HG03066 (cell line): ENCODE results near the gene ASIC5.
"Not testable (repeated sequence)": the region's sequence is repeated elsewhere in the genome, so short reads cannot be mapped to it uniquely, and the experiment has no call there.

Source experiments
- ATAC-seq: cut with Tn5 transposase; IDR thresholded peaks from one replicate; pipeline ENCODE4 v1.9.1; 2021; ENCODE audit warnings: low read depth; ENCODE audit not compliant: unreplicated experiment

Gene ASIC5

DNA sequence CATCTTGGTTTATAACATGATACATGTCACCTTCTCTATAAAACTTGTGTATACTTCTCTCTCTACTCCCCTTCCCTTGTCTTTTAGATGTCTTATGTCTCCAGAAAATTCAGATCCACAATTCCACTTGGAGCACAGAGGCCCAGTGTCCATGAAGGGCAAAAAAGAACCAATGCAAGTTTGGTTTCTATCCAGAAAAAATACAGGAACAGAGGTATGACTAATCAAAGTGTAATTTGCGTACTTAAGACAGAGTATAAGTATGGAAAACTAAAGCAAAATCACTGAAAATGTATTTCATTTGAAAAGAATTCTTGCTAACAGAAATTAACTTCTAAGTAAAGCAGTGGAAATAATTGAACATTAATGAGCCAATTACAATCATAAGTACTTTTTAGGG is 61.1 kb downstream of the ASIC5 start:
- ATAC-seq: no peak

DNA sequence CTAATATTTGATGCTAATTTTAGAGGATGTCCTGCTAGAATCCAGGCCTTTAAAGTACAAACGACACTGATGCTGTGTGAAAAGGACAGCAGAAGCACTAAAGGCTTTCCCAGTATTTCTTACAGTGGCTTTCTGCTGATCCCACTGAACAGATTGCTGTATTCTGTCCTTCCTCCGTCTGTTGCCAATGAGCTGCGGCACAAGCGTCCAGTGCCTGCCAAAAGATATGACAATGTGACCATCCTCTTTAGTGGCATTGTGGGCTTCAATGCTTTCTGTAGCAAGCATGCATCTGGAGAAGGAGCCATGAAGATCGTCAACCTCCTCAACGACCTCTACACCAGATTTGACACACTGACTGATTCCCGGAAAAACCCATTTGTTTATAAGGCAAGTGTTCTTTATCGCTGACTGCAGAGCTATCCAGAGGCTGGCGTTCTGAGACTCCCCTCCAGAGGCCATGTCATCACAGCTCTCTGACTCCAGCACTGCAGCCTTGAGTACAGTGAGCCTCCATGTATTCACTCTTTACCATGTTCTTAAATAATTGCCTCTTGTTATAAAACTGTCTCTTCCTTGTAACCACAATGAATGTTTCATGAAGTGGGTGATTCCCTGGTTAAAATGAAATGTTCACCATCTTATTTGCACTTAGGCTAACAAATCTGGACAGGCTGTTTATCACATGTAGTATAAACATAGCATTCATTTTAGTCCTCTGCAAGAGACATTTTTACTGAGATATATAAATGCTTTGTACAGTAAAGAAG is 63.7 kb downstream of the ASIC5 start:
- no peak for ATAC-seq

DNA sequence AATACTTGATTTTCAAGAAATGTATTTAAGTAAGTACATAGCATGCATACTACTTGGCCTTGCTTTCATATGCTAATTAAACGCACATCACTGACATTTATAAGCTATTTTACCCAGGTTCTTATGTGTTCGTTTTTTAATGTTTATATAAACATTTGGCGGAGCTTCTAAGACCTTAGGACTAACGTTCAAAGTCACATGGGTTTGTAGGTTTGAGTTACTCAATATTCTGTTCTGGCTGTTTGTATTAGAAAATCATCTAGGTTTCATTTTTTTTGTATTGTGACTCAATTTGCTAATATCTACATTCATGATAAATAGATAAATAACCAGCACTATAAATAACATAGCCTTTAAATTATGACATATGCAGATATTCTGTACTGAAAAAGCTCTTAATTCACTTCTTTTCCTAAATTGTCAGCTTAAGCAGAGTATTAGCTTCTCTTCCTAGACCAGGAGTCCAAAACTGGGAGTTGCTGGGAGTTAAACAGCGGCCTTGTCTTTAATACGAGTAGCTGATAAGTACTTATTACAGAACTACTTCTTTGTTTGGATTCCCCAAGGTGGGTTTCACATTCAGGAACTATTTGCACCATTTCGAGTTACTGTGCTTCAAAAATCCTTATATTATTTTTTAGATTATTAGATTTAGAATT is 65.3 kb downstream of the ASIC5 start:
- ATAC-seq: no peak

DNA sequence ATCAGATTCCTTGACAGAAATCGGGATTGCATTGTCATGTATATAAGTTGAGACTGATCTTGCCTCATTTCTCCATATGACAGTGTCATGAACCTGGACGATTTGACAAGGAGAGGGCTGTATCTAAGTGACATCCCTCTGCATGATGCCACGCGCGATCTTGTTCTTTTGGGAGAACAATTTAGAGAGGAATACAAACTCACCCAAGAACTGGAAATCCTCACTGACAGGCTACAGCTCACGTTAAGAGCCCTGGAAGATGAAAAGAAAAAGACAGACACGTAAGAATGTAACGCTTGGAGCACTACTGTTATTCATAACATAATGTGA is 66.3 kb downstream of the ASIC5 start:
- ATAC-seq: no peak

DNA sequence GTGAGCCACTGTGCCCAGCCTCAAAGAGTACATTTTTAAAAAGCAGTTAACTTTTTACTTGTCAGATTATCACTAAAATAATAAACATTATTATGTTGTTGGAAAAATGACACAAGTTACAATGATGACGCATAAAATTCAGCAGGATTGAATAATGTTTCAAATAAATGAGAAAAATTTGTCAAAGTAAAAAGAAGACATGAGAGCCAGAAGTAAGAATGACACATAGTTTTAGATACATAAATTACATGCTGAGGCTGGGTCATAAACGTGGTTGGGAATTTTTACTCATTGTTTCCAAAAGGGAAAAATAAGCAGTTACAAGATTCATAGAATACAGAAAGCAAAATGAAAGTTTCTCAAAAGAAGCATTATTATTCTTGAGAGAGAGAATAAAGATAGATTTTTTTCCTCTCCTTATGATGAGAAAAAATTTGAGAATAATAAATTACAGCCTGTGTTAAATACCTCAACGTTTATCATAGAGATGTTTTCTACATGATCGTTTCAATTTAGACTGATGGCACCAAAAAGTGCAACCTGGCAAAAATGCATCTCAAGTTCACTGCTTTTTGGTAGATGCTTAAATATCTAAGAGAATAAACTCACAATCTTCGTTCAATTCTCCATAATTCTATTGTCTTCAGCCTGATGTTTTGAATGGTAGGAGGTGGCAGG is 66.8 kb downstream of the ASIC5 start:
- no peak for ATAC-seq

DNA sequence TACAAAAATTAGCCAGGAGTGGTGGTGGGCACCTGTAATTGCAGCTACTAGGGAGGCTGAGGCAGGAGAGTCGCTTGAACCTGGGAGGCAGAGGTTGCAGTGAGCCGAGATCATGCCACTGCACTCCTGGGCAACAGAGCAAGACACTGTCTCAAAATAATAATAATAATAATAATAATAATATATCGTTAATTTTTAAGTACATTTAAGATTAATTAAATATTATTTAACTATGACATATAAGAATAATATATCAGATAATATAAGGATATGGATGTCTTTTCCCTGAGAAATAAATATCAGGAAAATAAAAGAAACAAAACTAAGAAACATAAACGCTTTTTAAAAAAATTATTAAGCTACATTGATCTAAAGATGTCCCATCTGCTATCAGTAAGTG is 68.5 kb downstream of the ASIC5 start:
- ATAC-seq: not testable (repeated sequence)

DNA sequence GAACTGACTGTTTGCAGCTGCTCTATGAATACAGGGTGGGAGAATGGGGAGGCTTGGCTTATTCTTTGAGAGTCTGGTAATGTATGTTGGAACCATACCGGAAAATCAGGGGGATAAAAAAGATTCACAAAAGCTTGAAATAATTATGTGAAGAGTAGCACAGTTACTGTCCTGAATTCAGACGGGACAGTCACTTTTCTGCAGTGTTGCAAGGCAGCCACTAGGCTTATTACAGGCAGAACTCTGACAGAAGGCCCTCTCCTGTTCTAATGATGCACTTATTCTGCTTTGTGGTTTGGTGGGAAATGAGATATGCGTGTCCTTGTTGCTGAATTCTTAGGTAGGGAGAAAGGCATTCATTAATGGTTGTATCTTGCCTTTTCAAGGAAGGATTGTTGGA is 70.1 kb downstream of the ASIC5 start:
- ATAC-seq: no peak

DNA sequence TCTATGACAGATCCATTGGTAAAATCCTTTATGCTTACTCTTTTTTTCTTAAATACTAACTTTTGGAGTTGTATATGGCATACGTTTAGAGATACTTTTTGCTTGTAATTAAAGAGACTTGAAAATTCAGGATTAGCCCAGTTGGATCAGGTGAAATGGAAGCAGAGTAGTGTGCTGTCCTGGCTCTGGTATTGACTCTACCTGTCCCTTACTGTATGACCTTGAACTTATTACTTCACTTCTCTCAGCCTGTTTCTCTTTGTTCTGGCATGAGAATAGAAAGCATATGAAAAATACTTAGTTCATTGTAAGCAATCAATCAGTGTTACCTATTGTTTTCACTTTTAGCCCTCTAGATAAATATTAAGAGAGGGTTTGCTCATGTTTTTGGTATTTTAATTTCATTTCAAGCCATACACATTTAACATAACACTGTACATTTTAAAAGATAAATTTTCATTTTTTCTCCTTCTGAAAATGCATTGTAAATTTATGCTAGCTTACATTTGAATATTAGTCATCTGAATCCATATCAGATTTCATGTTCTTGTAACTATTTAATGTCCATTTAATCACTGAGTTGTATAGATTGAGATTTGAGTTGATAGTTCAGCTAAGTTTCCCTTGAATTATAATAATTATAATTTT is 71.4 kb downstream of the ASIC5 start:
- no peak for ATAC-seq

DNA sequence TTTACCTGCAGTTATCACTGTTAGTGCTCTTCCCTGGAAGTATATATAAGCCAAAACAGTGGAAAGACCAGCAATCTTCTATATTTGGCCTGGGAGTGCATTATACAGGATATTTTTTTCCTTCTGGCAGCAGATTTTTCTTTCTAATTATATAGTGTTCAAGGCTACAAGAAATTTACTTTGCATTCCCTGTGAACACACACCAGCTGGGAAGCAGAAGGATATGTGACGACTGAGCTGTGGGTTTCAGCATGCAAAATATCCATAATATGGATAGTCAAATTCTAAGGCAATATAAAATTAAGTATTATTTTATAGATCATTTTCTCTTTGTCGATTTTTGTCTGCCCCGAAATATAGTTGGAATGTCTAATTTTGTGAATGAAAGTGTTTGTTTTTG is 76.1 kb downstream of the ASIC5 start:
- no peak for ATAC-seq

DNA sequence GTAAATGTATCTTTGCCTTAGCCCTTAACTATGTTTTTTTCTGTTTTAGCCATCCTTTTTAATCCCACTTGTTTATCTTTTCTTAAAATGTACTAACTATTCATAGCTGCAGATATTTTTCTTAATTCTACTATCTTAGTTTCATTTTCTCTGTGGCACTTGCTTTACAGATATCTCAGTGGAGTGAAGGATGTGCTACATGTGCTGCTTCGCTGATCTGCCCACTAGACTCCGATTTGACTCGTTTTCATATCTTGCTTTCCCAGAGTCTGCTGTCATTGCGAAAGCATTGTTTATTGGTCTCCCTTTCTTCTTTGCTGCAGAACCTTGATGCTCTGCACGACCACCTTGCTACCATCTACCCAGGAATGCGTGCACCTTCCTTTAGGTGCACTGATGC is 76.7 kb downstream of the ASIC5 start:
- no peak for ATAC-seq

DNA sequence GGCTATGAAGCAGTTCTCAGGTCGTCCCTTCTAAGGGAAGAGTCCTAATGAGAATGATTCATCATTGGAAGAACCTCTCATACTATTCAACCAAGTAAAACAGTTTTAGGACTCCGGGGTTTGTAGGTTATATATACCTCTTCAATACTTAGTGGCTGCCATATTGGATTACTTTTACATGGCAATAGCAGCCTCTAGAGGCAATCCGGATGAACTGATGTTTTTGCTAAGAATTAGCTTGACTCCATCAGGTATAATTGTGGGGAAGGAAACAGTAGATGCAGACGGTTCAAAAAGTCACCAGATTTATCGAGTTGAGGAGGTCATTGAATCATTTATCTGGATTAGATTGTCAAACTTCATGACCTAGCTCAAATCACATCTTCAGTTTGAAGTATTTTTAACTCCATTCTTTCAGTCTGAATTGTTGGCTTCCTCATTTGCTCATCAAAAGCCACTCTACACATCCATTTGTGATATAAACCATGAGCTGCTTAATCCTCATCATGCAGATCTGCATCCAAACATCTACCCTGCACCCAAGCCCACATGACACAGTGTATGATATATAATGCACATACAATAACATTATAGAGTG is 78.9 kb downstream of the ASIC5 start:
- peak; percentile 96 for ATAC-seq

DNA sequence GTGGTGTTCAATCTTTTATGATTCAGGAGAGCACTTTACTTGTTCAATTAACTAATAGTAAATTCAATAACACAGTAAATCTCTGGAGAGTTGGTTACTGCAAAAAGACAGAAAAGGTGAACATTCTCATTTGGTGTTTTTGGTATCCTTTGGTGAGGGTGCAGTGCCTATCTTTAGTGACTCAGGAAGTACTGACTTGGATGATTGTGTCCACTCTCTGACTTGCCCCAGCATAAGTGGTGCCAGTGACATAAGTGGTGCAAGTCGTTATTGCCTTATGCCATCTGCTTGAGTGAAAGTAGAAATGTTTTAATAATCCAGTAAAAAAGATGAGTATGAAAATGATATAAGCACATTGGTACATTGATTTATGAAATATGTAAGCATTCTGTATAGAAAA is 80.2 kb downstream of the ASIC5 start:
- ATAC-seq: no peak

DNA sequence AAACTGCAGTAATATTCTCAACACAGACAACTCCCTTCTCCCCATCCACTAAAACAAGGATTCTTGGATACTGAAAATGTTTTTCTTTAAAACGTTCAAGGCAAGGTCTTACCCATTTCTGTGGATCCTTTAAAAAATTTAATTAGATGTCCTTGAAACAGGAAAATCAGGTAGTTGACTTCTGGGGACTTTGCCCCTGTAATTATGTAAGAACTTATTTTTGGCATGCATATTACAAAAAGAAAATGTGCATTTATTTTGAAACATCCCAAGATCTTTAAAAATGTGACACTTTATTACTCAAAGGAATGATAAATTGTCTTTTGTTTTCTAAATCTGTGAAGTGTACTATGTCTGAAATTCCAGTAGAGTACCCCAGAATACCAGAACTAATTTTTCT is 81.4 kb downstream of the ASIC5 start:
- no peak for ATAC-seq

DNA sequence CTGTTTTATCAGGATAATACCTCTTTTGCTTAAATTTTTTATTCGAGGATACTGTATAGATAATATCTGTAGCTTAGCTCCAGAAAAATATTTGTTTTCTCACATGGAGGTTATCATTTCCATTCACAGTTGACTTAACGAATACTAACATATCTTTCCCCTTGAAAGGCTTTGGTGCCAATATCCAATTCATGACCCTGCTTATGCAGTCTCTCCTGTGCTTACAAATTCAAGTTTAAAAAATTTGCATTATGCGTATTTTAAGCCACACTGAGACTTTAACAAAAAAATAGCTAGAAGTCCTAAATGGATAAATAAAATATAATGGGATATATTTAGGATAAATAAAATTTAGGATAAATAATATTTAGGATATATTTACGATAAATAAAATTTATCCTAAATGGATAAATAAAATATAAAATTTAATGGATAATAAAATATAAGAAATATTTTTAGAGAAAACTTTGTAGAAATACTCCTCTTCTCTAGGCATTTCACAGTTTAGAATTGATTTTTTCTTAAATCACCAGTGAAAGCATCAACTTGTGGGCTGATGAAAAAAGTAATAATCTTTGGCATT is 84.7 kb downstream of the ASIC5 start:
- no peak for ATAC-seq

DNA sequence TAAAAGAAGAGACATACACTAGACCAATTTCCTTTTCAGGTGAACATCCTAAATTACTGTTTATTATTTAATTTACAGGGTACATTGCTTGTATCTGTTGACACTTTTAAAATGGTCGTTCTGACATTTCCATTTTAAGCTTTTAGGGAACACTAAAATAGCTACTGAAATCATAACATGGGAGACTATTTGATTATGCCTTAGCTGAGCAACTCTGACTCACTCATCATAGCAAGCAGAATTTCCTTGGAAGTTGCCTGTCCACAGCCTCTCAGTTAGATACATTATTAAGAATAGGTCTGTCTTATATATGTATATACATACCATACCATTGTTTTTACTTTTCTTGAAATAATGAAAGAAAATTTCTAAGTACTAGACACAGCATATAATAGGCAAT is 85.3 kb downstream of the ASIC5 start:
- no peak for ATAC-seq
